TTC549 (cell line): ENCODE results near the gene CAPRIN2.

Experiments
- FAIRE-seq: peaks from 2 replicates; lab custom pipeline; 2012; peaks lifted over from hg19 to GRCh38; lab: Jason Lieb, UNC

Gene CAPRIN2

DNA sequence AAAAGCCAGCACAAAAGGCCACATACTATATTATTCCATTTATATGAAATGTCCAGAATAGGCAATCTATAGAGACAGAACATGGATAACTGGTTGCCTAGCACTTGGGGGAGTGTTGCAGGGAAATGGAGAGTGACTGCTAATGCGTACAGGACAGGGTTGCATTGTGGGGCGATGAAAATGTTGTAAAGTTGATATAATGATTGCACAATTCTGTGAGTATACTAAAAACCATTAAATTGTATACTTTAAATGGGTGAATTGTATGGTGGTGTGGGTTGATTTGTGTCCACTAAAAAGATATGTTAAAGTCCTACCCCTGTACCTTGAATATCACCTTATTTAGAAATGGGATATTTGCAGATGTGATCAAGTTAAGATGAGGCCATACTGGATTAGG is 7.0 kb upstream of the CAPRIN2 start:
- FAIRE-seq = no peak

DNA sequence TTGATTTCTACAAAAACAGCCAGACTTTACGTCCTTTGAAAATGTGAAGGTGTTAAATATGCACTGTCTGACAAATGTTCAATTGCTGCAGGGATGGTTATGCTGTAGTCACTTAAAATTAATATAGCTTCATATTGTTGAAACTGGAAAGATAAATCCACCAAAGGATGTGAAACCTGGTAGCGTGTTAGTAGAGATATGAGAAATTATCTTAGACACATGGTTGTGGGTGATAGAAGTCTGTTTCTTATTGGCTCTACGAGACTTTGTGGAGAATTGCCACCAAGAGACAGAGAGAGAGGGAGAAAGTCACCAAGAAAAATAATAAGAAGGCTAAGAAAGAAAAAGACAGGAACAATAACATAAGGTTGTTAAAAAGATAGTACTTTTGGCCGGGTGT is 2.6 kb upstream of the CAPRIN2 start:
- no peak for FAIRE-seq

- no peak for FAIRE-seq
These were observed 1.3 kb upstream of the CAPRIN2 start for GRCh38 chr12:30756074-30756473.

DNA sequence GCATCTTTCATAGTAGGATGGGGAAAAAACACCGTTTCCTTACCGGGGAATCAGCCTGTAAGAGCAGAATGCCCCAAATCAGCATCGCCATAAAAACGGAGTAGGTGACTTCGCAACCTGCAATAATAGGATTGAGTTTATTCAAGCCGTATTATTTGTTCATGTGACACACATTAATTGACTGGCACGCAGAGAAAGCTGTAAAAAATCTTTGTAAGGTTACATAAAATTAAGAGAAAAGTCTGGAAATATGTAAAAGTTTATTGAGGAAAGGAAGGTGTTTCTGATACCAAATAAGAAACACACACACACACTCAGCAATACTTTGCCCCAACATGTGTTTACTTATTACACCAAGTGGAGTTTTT is 628 bp upstream of the CAPRIN2 start:
- FAIRE-seq = no peak

GRCh38 chr12:30754383-30754749 is 385 bp downstream of the CAPRIN2 start:
- no peak for FAIRE-seq

- no peak for FAIRE-seq
These were observed 884 bp downstream of the CAPRIN2 start for GRCh38 chr12:30753751-30754382.

DNA sequence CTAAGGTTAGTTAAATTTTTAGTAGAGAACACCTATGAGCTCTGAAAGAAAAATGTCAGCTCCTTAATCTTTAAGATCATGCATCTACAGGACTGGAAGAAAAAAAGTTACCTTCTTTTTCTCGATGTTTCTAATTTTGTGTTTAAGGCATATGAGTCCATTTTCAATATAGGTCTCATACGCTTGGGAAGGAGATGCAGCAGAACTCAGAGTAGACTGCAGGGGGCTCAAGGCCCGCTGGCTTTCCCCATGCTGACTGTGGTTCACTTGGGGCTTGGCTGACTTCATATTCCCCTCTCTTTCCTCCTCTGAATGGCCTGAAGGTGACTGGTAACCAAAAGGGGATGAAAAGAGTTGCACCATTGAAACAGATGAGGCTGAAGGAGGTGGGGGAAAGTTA is 1.5 kb downstream of the CAPRIN2 start:
- no peak for FAIRE-seq

- no peak for FAIRE-seq
These were observed 2.5 kb downstream of the CAPRIN2 start for GRCh38 chr12:30752255-30752654.

DNA sequence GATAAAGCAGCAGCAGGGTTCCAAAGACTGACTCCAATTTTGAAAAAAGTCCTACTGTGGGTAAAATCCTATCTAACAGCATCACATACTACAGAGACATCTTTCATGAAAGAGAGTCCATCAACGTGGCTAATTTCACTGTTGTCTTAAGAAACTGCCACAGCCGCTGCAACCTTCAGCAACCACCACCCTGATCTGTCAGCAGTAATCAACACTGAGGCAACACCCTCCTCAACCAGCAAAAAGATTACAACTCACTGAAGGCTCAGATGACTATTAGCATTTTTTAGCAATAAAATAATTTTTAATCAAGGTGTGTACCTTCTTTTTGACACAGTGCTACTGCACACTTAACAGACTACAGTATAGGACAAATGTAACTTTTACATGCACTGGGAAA is 6.6 kb downstream of the CAPRIN2 start:
- FAIRE-seq = no peak

DNA sequence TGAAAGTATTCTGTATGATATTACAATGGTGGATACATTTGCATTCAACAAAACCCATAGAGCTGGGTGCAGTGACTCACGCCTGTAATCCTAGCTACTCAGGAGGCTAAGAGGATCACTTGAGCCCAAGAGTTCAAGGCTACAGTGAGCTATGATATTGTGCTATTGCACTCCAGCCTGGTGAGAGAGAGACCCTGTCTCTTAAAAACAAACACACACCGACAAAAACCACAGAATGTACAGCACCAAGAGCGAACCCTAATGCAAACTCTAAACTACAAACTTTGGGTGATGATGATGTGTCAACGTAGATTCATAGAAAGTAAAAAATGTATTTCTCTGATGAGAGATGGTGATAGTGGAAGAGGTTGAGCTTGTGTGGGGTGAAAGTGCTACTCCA is 8.6 kb downstream of the CAPRIN2 start:
- FAIRE-seq = no peak

DNA sequence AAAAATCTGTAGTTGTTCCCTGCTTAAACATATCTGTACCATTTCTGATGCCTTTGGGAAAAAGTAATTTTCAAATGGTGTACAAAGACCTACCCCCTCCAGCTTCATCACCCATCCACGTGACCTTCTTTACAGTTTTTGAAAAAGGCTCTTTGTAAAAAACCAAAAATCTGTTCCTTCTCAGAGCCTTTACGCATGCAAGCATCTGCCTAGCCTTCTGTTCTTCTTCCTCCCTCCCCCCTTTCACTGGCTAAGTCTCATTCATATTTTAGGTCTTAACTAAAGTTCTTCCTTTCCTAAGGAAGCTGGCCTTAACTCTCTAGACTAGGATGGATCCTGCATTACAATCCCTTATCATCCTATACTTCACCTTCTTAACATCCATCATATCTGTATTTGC is 10.4 kb downstream of the CAPRIN2 start:
- FAIRE-seq = no peak

DNA sequence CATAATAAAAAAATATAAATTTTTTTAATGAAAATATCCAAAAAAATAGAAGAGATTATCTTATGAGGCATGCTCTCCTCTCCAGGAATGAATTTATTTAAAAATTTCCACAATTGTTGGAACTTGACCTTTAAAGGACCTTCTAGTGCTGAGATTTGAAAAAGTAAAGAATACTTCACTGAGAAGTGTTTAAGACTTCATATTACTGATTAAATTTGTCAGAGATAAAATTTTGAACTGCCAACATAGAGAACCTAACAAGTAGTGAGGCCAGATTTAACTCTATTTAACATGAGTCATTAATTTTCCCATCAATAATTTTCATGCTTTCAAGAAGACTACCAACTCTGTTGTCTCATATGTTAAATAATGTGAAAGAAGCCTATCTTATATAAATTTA is 14.5 kb downstream of the CAPRIN2 start:
- no peak for FAIRE-seq

DNA sequence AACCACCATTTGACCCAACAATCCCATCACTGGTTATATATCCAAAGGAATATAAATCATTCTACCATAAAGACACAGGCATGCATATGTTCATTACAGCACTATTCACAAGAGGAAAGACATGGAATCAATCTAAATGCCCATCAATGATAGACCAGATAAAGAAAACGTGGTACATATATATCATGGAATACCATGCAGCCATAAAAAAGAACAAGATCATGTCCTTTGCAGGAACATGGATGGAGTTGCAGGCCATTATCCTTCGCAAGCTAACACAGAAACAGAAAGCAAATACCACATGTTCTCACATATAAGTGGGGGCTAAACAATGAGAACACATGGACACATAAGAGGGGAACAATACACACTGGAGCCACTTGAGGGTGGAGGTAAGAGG is 15.7 kb downstream of the CAPRIN2 start:
- no peak for FAIRE-seq

DNA sequence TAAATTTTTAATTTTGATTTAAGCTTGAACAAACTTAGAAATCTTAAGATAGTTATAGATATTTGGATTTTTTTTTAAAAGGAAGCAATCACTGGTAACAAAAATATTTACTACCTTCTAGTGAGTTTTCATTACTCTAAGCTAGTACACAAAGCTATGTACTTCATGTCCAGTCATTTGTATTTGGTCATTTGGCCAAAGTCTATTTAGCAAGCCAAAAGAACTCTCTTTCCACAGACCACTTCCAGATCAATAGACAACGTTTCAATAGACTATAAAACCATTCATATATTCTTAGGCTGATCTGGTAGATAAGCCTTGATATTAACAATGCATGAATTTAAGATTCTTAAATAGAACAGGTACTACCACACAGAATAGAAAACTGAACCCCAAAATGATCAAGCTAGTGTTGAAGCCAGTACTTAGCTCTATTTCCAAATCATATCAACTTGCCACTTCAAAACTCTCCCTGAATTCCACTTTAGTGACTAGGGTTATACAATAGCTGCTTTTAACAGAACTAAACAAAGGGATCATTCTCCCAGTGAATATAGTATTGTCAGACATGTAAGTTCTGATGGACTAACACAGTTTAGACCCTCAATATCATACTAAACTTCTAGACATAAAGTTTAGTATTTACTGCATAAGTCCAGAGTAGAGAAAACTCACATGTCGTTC is 21.7 kb downstream of the CAPRIN2 start:
- no peak for FAIRE-seq

- FAIRE-seq = no peak
These were observed 24.7 kb downstream of the CAPRIN2 start for GRCh38 chr12:30730011-30730410.

GRCh38 chr12:30729547-30729946 is 25.2 kb downstream of the CAPRIN2 start:
- no peak for FAIRE-seq

- no peak for FAIRE-seq
These were observed 28.1 kb downstream of the CAPRIN2 start for GRCh38 chr12:30726647-30727046.

GRCh38 chr12:30725739-30726138 is 29.0 kb downstream of the CAPRIN2 start:
- FAIRE-seq = no peak

- no peak for FAIRE-seq
These were observed 35.7 kb downstream of the CAPRIN2 start for GRCh38 chr12:30719060-30719459.

DNA sequence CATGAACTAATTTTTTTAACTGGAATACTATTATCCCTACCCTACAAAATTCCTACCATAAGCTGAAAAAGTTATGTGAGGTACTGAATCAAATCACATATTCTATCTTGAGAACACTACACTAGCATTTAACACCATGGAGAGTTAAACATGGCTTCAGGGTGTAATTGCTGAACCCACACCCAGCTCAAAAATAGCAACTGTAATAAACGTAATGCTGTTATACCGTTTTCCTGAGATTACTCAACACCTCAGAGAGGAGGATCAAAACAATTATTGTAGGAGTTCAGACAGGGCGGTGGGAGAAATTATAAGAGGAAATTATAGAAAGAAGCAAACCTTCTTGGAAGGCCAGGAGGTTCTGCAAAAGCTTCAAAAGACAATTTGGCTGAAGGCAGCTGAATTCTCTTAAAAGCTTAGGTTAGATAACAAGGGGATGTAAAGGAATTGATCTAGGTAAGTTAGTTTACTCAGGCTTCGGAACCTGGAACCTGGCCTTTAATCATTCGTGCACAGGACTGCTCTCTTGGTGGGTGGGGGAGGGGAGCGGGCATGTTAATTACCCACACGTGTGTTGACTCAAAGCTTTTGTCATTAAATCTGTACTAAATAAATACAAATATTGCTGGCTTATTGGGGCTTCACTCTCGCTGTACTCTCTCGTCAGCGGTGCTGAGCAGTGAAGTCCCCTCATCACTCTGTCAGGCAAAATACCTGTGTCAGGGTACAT is 47.0 kb downstream of the CAPRIN2 start:
- FAIRE-seq = no peak

DNA sequence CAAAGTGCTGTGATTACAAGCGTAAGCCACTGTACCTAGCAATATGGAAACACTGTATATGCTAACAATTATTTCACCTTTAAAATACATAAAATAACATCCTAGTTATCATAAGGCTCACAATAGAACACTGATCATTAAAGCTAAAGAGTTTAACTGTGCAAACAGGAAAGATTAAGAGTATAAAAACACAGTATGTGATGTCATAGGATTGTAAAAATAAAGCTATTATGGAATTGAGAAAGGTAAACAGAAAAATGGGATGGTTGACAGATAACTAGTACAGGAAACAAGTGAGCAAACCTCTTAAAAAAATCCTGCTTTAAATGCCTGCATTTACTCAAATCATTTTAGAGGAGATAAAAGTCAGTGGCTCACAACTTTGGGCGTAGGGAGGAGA is 48.3 kb downstream of the CAPRIN2 start:
- no peak for FAIRE-seq

DNA sequence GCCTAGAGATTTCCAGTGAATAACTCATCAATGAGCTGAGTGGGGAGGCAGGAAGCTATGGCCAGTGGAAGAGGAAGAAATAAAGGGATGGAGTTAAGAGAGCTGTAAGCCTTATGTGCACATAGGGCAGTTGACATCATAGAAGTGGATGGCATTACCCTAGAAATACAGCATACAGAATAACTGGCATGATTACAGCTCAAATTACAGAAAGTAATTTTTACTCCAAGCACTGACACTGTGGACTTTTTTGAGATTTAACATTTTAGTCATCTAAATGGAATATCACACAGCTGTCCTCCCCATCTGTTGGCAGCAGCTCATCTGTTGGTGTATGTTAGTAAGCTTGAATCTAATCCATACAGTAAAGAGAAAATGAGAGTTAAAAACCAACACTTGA is 53.7 kb downstream of the CAPRIN2 start:
- no peak for FAIRE-seq

DNA sequence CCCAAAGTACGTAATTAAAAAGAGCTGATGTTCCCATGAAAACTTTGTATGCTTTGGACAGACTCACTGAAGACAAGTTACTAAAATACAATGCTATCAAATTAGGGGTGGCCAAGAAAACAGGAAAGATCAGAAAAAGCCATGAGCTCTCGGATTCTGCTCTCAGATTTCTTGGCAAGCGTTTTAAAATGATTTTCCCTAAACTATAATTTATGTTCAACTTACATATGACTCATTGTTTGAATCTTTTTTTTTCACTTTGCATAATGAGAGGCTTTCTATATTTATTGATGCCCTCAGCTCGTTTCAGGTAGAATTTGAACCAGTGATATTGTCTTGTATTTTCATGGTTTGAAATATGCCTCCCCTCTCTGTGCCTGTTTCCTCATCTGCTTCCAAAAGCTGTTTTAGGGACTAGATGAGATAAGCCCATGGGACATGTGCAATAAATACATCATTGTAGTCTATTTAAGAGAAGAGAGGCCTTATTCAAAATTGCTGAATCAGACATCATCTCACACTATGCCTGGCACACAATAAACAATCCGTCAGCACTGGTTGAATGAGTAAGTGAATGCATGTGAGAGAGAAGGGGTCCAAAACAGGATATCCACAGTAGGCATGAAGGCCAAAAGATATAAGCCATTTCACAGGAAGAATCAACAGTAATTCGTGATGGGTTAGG is 54.4 kb downstream of the CAPRIN2 start:
- no peak for FAIRE-seq
